Iris pigment epithelial cell (primary cell): ENCODE data around the gene TTF1.

Experiments used
- DNase-seq: peaks from one replicate; pipeline ENCODE4 v3.0.0-alpha.2; 2011; ENCODE audit warnings: low read depth

TTF1 gene

DNA sequence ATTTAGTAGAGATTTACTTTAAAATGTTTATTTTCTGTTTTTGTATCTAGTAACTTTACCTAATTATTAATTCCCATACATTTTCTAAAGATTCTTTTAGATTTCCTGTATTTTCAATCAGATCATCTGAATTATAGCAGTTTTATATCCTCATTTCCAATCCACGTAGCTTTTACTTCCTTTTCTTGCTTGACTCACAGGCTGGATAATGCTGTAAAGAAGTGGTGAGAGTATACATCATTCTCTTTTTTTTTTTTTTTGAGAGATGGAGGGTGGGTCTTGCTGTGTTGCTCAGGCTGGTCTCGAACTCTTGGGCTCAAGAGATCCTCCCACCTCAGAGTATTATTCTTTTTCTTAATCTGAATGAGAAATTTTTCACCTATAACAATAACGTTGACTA, 40.7 kb downstream of the TTF1 start:
- no peak for DNase-seq

DNA sequence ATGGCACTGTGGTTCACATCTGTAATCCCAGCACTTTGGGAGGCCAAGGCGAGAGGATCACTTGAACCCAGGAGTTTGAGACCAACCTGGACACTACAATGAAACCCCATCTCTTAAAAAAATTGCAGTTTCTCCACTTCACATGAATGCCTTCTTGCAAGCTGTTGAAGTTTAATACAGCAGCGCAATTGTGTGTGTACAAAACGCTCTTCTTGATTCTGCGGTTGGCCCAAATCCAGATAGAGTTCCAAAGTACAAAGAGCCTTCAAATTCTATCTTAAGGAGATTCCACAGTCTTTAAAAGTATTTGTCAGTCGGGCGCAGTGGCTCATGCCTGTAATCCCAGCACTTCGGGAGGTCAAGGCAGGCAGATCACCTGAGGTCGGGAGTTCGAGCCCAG, 42.6 kb downstream of the TTF1 start:
- DNase-seq, result no peak

DNA sequence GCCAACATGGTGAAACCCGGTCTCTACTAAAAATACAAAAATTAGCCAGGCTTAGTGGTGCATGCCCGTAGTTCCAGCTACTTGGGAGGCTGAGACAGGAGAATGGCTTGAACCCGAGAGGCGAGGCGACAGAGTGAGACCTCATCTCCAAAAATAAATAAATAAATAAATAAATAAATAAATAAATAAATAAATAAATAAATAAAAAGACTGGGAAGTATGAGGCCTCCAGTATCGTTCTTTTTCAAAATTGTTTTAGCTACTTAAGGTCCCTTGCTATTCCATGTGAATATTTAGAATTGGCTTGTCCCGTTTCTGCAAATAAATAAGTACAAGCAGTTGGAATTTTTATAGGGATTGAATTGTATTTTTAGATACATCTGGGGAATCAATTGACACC, 48.9 kb downstream of the TTF1 start:
- DNase-seq, result no peak

DNA sequence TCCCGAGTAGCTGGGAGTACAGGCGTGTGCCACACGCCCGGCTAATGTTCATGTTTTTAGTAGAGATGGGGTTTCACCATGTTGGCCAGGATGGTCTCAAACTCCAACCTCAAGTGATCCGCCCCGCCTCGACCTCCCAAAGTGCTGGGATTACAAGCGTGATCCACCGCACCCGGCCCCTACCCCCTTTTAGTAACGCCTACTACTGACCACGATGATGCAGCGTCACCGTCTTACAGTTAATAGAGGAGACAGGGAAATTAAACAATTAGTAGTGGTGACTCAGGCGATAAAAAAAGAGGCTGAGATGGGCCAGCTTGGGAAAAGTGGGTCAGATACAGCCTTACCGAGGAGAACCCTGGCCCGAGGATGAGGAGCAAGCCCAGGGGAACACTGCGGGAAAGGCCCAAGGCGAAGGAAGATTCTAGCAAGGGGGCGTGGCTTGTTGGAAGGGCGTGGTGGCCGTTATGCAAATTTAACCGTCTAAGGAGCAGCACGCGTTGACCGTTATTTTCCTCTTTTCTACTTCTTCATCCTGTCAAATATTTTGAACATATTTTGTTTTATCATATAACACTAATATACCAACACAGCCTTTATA, 50.2 kb downstream of the TTF1 start:
- DNase-seq, result no peak

DNA sequence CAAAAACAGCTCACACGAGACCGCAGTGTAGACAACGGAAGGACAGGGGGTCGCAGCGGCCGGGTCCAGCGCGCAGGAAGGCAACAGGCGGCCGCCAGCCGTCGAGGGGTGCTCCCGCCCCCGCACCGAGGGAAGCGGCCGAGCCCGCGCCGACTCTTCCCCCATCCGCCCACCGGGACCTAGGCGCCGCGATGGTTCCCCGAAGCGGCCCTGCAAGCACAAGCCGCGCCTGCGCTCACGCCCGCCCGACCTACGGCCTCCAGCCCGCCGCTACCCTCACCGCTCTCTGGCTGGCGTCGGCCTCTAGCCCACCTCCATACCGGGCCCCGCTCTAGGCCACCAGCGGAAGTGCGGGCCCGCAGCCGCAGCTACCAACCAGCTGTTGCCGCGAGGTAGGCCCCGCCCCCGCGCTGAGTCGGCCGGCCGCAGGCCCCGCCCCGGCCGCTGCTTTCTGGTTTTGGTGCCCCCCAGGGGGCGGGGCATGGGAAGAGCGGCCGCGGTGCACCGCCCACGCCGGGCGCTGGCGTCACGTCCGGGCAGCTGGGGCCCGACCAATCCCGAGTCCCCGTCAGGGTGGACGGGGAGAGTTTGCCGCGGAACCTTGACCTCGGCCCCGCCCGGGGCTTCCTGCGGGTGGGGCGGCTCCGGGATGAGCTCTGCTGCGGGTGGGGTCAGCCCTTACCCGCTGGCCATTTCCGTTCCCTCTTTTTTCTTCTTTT, 51.8 kb downstream of the TTF1 start, which contains the start of gene SETX:
SETX (minus strand) TSS at position 350 of the 719 bp plus-strand sequence. CDS start 5,558 bp downstream, outside the sequence.
- DNase-seq, result peak; percentile 96

DNA sequence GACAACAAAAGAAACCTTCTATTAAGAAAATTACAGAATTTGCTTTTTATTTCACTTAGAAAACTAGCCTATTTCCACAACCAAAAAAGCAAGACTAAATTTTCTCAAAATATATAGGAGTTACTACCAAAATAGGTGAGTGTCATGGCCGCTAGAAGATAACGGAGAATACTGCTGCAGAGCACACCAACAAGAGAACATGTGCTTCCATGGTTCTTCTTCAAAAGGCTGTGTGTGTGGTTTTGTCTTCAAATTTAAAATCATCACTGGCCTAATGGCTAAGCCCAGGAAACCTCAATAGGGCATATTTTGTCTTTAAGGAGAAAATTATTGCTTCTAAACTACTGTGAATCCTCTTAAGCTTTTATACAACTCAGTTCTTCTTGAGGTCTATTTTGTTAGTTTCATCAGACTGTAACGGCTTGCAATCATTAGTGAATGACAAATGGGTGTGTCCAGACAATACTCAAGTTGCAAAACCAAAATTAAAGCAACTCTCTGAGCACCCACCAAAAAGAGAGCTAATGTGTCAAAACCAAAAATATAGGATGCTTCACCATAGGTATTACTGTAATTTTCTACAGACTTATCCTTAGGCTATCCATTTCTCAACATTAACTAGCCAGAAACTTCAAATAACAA, 55.1 kb downstream of the TTF1 start:
- no peak for DNase-seq

DNA sequence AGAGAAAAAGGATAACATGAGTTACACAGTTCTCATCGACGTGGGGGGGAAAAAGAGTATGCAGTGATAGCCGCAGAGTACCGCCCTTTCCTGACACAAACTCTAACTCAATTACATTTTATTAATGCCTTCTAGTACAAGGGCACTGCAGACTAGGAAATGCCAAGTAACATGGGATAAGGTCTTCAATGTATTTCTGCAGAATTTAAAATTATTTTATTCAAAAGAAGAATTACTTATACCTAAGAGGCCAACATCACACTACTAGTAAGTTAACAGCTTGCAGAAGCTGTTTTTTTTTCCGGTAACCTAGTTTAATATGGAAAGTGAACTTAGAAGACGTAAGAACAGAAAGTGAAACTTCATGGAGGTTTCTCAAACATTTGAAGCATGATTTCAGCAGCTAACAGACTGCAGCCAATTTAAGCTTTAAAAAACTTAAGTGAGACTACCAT, 55.8 kb downstream of the TTF1 start:
- DNase-seq, result peak; percentile 48

DNA sequence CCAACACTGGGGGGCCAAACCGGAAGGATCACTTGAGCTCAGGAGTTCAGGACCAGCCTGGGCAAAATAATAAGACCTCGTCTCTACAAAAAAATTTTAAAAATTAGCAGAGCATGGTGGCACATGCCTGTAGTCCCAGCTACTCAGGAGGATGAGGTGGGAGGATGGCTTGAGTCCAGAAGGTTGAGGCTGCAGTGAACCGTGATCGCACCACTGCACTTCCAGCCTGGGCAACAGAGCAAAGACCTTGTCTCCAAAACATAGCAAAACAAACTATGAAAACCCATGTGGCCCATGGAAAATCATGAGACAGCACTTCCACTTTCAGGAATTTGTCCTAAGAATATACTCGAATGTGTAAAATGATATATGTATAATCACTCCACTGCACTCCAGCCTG, 58.0 kb downstream of the TTF1 start:
- no peak for DNase-seq

DNA sequence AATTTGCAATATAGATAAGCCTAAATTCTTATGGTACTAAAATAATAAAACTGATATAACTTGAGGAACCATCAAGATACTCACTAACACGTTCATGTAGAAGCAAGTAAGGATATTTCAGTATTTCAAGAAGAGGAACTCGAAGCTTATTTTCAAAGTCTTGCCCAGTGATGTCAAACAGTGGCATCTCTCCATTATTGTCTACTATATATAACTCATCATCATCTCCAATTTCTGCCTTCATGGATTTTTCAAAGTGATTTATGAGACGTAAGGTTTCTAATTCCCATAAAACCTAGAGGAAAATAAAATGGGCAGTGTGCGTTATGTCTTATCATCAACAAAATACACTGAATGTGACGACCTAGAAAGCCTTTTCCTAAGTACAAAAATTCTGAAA, 60.5 kb downstream of the TTF1 start:
- DNase-seq, result no peak

DNA sequence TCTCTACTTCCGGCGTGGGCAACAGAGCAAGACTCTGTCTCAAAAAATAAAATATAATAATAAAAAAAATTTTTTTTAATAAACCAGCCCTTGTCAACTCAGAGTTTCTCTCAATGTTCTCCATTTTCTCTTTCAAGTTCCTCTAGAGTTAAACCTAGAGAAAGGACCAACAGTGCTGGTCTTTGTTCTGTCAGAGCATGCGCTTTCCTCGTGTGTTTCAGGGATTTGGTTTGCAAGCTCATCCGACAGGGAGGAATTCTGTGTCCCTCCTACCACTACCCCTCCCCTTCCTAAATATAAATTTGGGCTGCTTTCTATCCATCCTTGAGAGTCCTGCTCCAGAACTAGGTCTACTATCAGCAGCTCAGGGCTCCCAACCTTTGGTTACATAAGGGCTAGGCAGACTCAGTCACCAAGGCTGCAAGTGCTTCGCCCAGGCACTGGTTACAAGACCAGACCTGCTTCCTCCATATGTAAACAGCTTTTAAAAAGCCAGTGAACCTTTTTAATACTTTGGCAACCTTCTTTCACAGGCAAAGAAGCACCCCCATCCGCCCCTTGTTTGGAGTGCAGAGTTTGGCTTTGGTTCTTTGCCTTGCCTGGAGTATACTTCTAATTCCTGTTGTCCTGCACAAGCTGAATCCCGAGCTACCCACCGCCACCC, 65.3 kb downstream of the TTF1 start:
- DNase-seq, result no peak

DNA sequence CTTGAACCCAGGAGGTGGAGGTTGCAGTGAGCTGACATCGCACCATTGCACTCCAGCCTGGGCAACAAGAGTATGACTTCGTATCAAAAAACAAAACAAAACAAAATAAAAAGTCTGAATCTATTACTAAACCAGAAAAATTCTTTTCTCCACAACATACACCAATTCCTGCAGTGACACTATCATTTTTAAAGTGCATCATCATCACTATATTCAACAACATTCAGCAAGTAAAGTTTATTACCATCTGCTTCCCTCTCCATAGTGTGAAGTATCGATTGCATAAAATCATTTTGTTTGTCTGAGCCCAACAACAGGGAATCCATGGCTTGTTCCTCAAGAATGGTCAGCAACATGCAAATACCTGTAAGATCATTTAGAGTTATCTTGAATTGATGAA, 72.3 kb downstream of the TTF1 start:
- no peak for DNase-seq

DNA sequence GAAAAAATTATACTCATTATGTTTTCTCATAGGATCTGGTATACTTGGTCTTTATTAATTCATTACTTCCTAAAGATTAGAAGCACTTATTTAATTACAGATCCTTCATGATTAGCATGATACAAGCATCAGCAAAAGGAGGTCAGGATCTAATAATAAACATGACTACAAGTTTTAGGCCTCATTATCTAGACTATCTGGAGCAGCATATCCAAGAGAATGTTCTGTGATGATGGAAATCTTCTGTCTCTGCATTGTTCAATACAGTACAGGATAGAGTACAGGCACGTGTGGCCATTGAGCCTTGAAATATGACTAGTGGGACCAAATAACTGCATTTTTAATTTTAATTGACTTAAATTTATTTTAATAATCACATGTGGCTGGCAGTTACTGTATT, 73.1 kb downstream of the TTF1 start:
- no peak for DNase-seq

DNA sequence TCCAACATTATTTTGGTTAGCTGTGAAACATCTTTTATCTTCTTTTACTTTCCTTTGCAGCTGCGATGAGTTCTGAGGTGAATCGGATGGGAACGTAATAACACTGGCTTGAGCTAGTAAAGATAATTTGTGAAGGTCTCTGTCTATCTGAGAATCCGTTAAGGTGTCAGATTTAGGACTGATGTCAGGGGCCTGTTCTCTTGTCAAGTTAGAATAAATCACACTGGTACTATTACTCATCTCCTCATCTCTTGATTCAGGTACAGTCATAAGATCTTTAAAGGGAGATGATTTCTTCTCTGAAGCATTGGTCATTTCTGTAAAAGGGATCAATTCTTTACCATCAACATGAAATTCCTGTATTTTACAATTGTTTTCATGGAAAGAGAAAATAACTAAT, 78.1 kb downstream of the TTF1 start:
- DNase-seq, result no peak

DNA sequence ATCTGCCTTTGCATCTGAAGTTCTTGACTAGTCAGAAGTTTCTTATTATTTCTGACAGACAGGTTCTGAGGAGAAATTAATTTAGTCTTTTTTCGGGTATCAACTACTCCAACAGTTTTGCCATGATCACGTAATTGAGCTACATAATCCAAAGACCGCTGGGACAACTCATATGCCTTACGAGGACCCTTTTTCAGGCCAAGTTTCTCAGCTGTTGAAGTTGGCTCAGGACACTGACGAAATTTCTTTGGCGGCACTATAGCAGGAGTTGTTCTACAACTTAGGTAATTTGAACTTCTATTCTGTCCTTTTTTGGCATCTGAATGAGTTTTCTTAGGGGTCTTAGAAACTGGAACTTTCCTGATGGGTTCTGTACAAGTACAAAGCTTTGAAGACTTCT, 79.1 kb downstream of the TTF1 start:
- no peak for DNase-seq
